GM19043 (cell line): ENCODE data around the gene SLC26A11.
A peak's percentile ranks its signal among the peaks of the same experiment; 100 is the strongest.

Experiments
- ATAC-seq: cut with Tn5 transposase; IDR thresholded peaks from one replicate; pipeline ENCODE4 v1.9.1; 2021; ENCODE audit warnings: low read depth; ENCODE audit not compliant: unreplicated experiment

Gene SLC26A11

DNA sequence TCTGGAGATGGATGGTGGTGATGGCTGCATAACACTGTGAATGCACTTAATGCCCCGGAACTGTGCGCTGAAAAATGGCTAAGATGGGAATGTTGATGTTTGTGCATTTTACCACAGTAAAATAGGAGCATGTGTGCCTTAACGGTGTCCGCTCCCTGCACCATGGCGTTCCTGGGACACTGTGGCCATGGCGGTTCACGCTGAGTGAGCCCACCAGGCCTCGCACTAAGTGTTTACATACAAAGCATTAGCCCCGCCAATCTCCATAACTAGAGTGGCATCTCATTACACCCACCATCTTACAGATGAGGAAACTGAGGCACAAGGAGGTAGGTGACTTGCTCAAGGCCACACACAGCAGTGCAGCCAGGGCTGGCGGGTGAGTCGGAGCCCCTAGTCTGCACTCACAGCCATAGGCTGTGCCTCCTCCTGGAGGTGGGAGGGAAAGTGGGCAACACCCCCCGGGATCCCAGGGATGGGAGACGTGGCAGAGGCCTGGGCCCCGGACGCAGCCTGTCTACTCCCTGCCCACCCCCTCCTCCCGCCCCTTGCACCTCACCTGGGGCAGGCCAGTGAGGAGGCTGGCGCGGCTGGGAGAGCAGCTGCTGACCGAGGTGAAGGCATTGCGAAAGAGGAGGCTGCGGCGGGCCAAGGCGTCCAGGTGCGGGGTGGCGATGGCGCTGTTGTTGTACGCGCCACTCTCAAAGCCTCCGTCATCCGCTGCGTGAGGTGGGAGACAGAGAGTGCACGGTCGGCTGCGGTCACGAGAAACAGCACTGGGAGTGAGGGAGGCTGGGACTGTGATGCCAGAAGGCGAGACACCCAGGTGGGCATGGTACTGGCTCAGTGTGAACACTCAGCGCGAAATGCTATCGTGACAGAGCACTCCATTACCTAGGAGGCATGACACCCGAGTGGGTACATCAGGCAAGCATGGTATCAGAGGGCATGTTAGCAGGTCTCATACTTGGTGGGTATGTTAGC lies 3.5 kb upstream of the SLC26A11 start:
- no peak for ATAC-seq

DNA sequence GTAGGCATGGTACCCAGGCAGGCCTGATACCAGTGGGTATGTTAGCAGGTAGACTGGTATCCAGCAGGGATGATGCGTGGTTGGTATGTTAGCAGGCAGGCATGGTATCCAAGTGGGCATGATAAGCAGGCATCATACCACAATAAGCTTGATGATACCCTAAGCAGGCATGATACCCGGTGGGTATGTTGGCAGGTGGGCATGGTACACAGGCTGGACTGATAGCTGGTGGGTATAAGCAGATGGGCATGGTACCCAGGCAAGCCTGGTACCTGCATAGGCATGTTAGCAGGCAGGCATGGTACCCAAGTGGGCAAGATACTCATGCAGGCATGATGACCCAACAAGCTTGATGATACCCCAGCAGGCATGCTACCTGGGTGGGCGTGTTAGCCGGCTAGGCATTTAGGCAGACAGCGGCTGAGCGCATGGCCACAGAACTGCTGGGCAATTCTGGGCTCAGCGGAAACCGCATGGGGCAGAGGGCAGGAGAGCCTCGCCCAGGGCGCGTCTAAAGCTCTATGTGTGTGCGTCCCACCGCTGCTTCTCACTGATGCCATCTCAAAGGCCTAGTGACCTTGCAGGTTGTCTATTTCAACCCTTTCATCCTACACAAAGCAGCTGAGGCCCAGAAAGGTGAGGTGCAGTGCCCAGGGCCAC lies 2.4 kb upstream of the SLC26A11 start:
- ATAC-seq, result no peak

DNA sequence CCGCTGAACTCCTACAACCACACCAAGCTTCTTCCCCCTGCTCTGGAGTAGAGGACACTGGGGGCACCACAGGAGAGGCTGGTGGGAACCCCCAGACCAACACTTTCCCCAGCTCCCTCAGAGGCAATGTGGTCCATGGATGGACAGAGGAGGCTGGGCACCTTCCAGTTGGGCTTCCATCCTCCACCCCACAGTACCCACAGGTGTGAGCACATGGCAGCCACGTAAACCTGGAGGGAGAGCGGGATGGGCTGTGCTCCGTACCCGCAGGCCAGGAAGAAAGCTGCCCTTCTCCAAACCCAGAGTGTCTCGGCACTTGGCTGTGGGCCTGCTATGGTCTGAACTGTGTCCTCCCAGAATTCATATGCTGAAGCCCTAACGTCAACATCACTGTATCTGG lies 1.8 kb upstream of the SLC26A11 start:
- ATAC-seq, result no peak

DNA sequence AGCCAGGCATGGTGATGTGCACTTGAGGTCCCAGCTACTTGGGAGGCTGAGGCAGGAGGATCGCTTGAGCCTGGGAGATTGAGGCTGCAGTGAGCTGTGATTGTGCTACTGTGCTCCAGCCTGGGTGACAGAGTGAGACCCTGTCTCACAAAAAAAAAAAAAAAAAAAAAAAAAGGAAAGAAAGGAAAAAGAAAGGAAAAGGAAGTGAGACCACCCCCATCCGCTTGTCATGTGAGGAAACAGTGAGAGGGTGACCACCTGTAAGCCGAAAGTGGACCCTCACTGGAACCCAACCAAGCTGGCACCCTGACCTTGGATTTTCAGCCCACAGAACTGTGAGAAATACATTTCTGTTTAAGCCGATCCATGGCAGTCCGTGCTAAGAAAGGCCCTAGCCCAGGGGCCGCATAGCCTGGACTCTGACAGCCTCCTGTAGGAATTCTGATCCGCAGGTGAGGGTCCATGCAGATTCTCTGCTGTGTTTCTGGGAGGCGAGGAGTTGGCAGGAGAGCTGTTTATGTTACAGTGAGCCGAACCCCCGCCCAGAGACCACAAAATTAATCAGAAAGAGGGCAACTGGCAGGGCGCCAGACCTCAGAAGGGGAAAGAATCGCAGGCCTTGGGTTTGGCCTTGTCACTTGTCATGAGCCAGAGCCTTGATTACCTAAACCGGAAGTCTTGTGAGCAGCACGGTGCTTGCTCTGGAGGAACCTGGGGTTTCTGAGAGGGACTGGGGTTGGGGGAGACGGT lies 1.0 kb upstream of the SLC26A11 start:
- peak; percentile 62 for ATAC-seq

DNA sequence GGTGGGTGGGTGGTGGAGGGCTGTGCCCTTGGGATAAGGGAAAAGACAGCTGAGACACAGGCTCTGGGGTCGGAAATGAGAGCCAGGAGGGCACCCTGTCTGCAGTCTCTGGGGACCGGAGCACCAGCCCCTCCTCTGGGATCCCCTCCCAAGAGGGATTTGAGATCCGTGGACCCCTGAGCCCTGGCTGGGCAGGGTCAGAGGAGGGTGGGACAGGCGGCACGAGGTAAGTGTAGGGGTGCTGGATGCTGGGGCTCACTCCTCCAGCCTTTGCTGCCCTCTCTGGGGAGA lies 519 bp upstream of the SLC26A11 start:
- no peak for ATAC-seq

DNA sequence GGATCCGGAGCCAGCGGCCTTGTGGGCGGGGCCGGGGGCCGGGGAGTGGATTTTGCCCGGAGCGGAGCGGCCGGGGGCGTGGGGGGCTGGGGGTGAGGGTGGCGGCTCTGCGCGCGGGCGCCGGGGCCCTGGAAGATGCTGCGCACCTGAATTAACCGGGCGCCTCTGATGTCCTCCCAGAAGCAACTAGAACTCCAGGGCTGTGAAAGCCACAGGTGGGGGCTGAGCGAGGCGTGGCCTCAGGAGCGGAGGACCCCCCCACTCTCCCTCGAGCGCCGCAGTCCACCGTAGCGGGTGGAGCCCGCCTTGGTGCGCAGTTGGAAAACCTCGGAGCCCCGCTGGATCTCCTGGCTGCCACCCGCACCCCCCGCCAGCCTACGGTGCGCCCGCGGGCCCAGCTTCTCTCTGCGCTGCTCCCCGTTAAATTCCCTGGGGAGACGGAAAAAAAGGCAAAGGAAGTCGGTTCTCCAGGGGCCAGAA lies 549 bp downstream of the SLC26A11 start:
- no peak for ATAC-seq

DNA sequence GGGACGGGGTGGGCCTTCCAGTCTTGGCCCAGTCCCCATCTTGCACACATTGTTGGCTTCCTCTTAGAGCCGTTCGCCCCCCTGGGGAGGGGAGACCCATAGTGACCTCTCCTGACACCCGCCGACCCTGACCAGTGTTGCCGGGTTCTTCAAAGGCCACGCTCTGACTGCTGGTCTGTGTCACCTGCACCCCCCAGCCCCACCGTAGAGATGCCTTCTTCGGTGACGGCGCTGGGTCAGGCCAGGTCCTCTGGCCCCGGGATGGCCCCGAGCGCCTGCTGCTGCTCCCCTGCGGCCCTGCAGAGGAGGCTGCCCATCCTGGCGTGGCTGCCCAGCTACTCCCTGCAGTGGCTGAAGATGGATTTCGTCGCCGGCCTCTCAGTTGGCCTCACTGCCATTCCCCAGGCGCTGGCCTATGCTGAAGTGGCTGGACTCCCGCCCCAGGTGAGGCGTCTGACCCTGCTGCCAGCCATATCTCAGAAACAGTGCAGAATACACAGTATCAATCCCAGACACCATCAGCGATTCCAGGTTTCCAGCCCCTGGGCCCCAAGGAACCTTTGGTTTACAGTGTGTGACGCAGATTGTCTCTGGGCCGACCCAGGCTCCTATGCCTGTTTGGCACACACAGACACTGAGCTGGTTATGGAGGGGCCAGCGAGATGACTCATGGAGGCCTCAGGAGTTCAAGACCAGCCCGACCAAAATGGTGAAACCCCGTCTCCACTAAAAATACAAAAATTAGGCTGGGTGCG lies 1.3 kb downstream of the SLC26A11 start:
- ATAC-seq, result no peak

DNA sequence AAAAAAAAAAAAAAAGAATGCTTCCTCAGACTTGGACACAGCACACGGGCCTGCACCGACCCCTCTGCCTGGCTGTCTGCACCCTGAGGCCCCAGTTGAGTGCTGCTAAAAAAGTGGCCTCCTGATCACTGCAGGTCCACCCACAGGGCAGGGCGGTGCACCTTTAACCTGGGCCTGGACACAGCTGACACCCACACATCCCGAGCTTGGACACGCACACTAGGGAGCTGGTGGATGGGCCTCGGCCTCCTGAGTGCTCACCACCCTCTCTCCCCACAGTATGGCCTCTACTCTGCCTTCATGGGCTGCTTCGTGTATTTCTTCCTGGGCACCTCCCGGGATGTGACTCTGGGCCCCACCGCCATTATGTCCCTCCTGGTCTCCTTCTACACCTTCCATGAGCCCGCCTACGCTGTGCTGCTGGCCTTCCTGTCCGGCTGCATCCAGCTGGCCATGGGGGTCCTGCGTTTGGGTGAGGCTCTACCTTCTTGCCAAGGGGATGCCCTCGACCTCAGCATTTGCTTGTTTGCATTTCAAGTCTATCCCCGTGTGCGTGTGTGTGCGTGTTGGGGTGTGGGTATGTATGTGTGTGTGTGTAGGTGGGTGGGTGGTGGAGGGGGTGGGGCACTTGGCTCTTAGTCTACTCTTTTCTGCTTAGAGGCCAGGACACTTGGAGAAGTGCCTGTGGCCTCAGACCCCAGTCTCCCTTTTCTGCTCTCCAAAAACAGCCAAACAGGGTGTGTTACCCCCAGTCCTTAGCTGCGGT lies 2.3 kb downstream of the SLC26A11 start:
- ATAC-seq, result no peak

DNA sequence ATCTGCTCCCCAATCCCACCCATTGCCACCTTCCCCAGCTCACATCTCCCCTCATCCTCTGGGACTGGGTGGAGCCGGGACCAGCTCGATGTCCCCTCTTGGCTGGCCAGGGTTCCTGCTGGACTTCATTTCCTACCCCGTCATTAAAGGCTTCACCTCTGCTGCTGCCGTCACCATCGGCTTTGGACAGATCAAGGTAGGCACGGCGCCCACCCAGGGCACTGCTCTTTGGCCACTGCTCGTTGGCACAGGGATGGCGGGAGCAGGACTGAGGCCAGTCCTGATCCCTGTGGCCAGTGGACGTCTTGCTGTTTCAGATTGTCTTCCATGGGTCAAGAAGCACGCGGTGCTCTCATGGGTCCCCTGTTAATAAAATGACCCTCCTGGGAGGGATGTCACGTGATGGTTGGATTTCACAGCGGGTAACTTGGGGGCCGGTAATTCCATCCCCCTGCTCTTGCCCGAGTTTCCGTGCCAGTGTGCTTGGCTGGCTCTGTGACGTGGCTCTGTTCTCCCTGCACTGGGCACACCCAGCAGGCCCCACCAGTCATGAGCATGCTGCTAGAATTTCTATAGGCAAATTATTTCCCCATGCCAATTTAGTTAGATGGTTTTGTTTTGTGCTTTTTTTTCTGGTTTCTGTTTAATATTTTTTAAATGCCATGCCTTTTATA lies 3.1 kb downstream of the SLC26A11 start:
- ATAC-seq, result no peak

DNA sequence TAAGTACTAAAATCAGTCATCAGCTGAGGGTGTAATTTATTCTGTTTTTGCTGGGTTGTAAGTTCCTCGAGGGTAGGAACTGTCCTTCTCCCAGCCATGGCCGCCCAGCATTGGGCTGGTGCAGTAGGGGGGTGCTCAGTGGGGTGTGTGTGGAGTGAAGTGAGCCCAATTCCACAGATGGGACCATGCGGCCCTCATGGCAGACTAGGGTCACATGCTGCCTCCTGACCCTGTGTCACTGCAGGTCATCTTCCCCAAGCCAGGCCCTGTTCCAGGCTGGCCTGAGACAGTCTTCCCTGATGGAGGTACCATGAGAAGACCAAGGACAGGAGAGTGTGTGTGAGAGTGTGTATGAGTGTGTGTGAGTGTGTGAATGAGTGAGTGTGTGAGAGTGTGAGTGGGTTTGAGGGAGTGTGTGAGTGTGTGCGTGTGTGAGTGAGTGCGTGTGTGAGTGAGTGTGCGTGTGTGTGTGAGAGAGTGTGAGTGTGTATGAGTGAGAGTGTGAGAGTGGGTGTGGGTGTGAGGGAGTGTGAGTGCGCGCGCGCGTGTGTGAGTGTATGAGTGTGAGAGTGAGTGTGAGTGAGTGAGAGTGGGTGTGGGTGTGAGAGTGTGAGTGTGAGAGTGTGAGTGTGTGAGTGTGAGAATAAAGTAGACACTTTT lies 3.7 kb downstream of the SLC26A11 start:
- ATAC-seq, result no peak

DNA sequence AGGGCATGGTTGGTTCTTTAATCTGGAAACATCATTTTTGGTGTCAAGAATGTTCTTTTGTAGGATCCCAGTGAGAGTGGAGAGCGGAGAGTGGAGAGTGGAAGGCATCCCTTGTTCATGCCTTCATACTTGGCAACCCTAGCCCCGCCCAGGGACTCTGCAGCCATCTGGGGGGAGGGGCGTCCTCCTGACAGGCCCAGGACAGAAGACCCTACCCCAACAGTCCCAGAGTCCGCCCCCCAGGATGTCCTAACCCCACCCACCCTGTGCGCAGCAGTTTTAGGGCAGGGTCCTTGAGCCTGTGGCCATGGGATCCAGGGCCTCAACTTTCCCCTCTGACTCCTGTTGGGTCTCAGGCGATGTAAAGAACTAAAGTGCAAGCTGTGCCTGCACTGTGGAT lies 4.5 kb downstream of the SLC26A11 start:
- ATAC-seq, result no peak

DNA sequence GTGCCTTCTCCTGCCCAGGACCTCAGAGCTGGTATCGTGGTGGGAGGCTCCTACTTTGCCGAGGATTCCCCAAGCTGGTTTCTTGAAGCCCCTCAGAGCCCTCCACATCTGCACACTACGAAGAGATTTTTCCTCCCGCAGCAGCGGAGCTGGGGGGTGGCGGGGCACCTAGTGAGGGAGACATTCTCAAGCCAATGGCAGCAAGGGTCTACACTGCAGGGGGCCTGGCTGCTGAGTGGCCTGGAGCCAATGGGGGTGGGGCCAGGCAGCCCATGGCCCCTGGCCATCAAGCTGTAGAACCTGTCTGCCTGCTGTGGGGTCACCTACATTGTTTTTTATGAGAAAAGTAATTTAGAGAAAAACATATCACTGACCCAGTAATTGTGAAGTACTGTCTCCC lies 5.0 kb downstream of the SLC26A11 start:
- ATAC-seq, result no peak

DNA sequence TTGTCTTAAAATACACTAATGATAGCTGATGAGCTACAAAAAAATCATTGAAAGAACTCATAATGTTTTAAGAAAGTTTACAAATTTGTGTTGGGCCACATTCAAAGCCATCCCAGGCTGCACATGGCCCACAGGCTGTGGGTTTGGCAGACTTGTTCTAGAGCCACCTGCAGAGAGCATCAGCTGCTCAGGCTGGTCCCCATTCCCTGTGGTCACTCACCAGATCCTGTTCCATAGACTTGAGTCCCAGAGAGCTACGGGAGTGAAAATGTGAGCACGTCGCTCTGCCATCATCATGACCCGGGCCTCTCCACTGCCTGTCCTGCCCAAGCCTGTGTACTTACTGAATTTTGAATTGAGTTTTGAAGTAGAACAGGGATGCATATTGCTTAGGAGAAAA lies 6.9 kb downstream of the SLC26A11 start:
- no peak for ATAC-seq

DNA sequence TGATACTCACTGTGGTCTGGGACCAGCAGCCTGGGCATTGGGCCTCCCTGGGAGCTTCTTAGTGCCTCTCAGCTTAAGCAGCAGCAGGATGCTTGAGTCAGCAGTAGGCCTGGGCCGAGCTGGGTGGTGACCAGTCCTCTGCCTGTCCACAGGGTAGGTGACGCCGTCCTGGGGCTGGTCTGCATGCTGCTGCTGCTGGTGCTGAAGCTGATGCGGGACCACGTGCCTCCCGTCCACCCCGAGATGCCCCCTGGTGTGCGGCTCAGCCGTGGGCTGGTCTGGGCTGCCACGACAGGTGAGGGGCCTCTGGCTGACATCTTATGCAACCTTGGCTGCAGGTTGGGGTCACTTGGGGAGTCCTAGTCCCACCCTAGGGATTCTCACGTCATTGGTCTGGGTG lies 7.4 kb downstream of the SLC26A11 start:
- no peak for ATAC-seq

DNA sequence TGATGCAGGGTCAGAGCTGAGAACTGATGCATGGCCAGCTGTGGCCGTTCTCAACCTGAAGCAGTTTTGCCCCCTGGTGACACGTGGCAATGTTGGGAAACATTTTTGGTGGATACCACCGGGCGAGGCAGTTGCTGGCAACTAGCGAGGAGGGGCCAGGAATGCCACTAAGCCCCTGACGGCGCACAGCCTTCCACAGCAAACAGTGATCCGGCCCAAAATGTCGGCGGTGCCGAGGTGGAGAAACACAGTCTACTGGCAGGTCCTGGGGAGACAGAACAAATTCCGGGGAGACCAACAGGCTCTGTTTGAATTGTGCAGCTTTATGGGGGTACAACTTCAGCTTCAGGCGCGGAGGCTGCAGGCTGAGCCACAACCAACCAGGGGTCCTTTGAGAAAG lies 8.2 kb downstream of the SLC26A11 start:
- no peak for ATAC-seq

DNA sequence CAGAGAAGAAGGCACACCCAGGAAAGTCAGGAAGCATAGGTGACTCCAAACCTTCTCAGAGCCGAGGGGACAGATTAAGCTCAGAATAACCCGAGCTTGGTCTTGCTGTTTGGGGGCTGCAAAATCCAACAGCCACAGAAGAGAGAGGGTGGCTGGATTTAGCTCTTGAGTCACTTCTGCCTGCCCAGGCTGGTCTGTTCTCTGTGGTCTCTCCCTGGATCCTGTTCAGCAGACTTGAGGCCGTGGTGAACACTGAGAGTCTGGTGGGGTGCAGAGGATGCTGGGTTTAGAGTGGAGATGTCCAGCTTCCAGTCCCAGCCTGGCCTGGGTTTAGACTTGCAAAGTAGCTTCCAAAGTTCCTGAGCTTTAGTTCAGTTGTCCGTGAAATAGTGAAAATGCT lies 8.8 kb downstream of the SLC26A11 start:
- no peak for ATAC-seq

DNA sequence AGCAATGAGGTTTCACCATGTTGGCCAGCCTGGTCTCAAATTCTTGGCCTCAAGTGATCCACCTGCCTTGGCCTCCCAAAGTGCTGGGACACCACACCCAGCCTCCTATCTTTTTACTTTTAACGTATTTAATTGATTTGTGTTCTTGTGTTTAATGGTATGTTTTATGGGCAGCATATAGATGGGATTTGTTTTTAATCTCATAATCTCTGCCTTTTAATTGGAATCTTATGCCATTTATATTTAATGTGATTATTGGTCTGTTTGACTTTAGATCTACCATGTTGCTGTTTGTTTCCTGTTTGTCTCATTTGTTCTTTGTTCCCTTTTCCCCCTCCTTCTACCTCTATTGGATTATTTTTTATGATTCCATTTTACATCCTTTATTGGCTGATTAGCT lies 12.2 kb downstream of the SLC26A11 start:
- ATAC-seq, result no peak

DNA sequence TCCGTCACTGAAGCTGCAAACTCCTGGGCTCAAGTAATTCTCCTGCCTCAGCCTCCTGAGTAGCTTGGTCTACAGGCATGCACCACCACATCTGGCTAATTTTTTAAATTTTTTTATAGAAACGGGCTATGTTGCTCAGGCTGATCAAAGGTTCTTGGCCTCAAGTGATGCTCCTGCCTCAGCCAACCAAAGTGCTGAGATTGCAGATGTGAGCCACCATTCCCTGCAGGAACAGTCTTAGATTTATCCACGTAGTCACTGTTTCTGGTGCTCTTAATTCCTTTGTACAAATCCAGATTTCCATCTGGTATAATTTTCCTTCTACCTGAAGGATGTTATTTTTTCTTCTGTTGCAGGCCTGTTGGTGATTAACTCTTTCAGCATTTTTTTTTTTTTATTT lies 13.0 kb downstream of the SLC26A11 start:
- ATAC-seq, result no peak

DNA sequence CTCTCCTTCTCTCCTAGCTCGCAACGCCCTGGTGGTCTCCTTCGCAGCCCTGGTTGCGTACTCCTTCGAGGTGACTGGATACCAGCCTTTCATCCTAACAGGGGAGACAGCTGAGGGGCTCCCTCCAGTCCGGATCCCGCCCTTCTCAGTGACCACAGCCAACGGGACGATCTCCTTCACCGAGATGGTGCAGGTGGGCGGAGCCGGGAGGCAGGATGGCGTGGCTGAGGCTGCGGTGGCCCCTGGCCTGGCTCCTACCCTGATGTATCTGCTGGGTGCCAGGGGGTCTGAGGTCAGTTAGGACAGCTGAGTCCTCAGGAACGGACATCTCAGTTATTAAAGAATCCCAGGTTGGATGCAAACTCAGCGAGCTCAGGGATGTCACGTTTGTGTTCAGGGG lies 16.7 kb downstream of the SLC26A11 start:
- no peak for ATAC-seq
